GM23248 (cell line): ENCODE data around the gene ZNF575. TPM values are rescaled to one million over a fixed set of nuclear protein-coding genes. Genes with fewer than 3 reads are reported as not detected.

ENCODE experiments used
- DNase-seq: peaks from one replicate; pipeline ENCODE4 v3.0.0-alpha.2; 2015
- H2AFZ ChIP-seq: fragments of 200-600 bp; sonication (generic); 2 replicates; pipeline ENCODE4 v1.6.1; 2016; ENCODE audit warnings: antibody characterized with exemption
- H3F3A ChIP-seq: fragments of 200-600 bp; sonication (generic); 2 replicates; pipeline ENCODE4 v1.6.1; 2016; ENCODE audit warnings: mild to moderate bottlenecking, antibody characterized with exemption, mixed run types; ENCODE audit not compliant: insufficient read depth
- H3K27ac ChIP-seq: fragments of 200-600 bp; sonication (generic); 2 replicates; pipeline ENCODE4 v1.5.1; 2016; ENCODE audit warnings: mild to moderate bottlenecking
- H3K27me3 ChIP-seq: fragments of 200-600 bp; sonication (generic); replicated peaks from 2 replicates; pipeline ENCODE4 v1.6.1; 2016; ENCODE audit warnings: mild to moderate bottlenecking; ENCODE audit not compliant: insufficient read depth
- H3K36me3 ChIP-seq: fragments of 200-600 bp; sonication (generic); 2 replicates; pipeline ENCODE4 v1.6.1; 2016; ENCODE audit warnings: low read depth, mild to moderate bottlenecking
- H3K4me1 ChIP-seq: fragments of 200-600 bp; sonication (generic); 2 replicates; pipeline ENCODE4 v1.6.1; 2016; ENCODE audit warnings: mild to moderate bottlenecking; ENCODE audit not compliant: insufficient read depth
- H3K4me2 ChIP-seq: fragments of 200-600 bp; sonication (generic); one replicate; pipeline ENCODE4 v1.6.1; 2016; ENCODE audit warnings: mild to moderate bottlenecking; ENCODE audit not compliant: unreplicated experiment
- H3K4me3 ChIP-seq: fragments of 200-600 bp; sonication (generic); 2 replicates; pipeline ENCODE4 v1.5.1; 2016; ENCODE audit warnings: mild to moderate bottlenecking
- H3K79me2 ChIP-seq: fragments of 200-600 bp; sonication (generic); 2 replicates; pipeline ENCODE4 v1.6.1; 2016; ENCODE audit warnings: mild to moderate bottlenecking; ENCODE audit not compliant: insufficient read depth
- H3K9ac ChIP-seq: fragments of 200-600 bp; sonication (generic); 2 replicates; pipeline ENCODE4 v1.6.1; 2016; ENCODE audit warnings: mild to moderate bottlenecking
- H3K9me2 ChIP-seq: fragments of 200-600 bp; sonication (generic); 2 replicates; pipeline ENCODE4 v1.6.1; 2016; ENCODE audit warnings: mixed run types, mild to moderate bottlenecking, moderate library complexity; ENCODE audit not compliant: insufficient read depth
- H3K9me3 ChIP-seq: fragments of 200-600 bp; sonication (generic); one replicate; pipeline ENCODE4 v1.6.1; 2017; ENCODE audit warnings: low read depth
- H4K20me1 ChIP-seq: fragments of 200-600 bp; sonication (generic); 2 replicates; pipeline ENCODE4 v1.6.0; 2016; ENCODE audit not compliant: insufficient read depth
- EZH2 ChIP-seq: fragments of 200-600 bp; sonication (generic); IDR thresholded peaks from 2 replicates; pipeline ENCODE4 v1.6.1; 2018; ENCODE audit warnings: antibody characterized with exemption, mild to moderate bottlenecking; ENCODE audit not compliant: insufficient read depth, poor library complexity, severe bottlenecking
- EZH2phosphoT487 ChIP-seq: fragments of 200-600 bp; sonication (generic); IDR thresholded peaks from 2 replicates; pipeline ENCODE4 v1.6.1; 2018; ENCODE audit warnings: antibody characterized with exemption, moderate library complexity, mild to moderate bottlenecking, low read depth; ENCODE audit not compliant: insufficient read depth
- WGBS, 2 experiments: methylation state at CpG; one replicate each; pipeline ENCODE4 v1.1.6; 2015 to 2017; ENCODE audit warnings: low lambda C conversion rate in 2 of 2, low coverage in 1 of 2; ENCODE audit errors: missing lambda C conversion rate in 2 of 2; 5-methylcytosine and 5-hydroxymethylcytosine counted together
- in situ Hi-C: fragments of 300-500 bp; cut with MboI; formaldehyde crosslinking; loops from 2 replicates; pipeline ENCODE4 v1.15.0; 2020
- polyA plus RNA-seq: library from polyadenylated mRNA; unstranded; fragments of >200 nt; fragmentation: Nextera tagmentation; extraction: Ambion mirVana; gene quantifications from 2 replicates; pipeline ENCODE4 v1.2.1, GENCODE V29; 2016
- total RNA-seq: library from RNA; depleted of rRNA; stranded (reverse); fragments of >200 nt; shearing (Covaris generic); gene quantifications from 2 replicates; pipeline ENCODE4 v1.2.3, GENCODE V29; 2014; rRNA removed

ZNF575 gene, protein sequence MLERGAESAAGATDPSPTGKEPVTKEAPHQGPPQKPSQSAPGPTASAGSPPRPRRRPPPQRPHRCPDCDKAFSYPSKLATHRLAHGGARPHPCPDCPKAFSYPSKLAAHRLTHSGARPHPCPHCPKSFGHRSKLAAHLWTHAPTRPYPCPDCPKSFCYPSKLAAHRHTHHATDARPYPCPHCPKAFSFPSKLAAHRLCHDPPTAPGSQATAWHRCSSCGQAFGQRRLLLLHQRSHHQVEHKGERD
- total RNA-seq (0.22 TPM in 1 of 2 replicates, not detected in the other), polyA plus RNA-seq (3.1 and 3.9 TPM in 2 replicates)

DNA sequence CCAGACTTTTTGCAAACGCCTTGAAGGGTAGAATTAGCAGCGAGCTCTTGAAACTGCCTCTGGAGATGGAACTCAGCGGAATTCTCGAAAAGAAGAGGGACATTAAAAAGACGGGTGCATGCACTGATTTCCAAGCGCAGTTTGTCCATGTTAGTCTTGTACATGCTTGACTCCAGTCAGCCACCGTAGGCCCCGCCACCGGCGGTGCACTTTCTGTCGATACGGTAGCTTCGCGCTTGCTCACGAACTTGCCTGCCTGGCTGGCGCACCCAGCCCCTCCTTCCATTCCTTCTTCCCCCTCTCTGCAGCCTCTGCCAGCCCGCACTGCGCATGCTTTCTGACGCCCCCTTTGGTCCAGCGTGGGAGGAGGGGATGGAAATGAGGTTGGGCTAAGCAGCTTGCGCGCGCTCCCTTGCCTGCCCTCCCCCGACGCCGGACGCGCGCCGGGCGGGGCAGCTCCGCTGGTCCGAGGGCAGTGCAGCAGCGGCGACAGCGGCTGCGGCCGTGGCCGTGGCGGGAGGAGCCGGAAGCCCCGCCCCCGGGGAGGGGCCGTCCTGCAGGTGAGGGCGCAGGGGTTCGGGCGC lies at the start of gene ZNF575:
Gene ZNF575, plus strand, starts transcription at position 227 of the 584 bp plus-strand sequence. CDS start 1,235 bp downstream, outside the sequence.
- no peak for TF ChIP-seq EZH2
- TF ChIP-seq EZH2phosphoT487 = no peak
- Histone ChIP-seq H3K9ac (peak within 1 kb of the TSS; percentile 62), H2AFZ (peak within 1 kb of the TSS; percentile 80), H3K27me3 (no peaks in the 10 kb centered on the region), H4K20me1 (no peaks in the 10 kb centered on the region), H3K4me3 (peak within 1 kb of the TSS; percentile 70), H3K36me3 (no peaks in the 10 kb centered on the region), H3K4me2 (peak within 1 kb of the TSS; percentile 84), H3K79me2 (no peaks in the 10 kb centered on the region), H3F3A (peaks cover 11% of the 10 kb centered on the region), H3K4me1 (peaks cover 11% of the 10 kb centered on the region), H3K9me3 (no peaks in the 10 kb centered on the region), H3K27ac (peak within 1 kb of the TSS; percentile 60), H3K9me2 (no peaks in the 10 kb centered on the region)
- peak; percentile 92 for DNase-seq
- WGBS, 2 experiments = 1% methylated on average over 39 to 47 of the region's 47 CpGs
- in situ Hi-C loops = no loop called here

GRCh38 chr19:43483281-43483680 lies 49.7 kb upstream of the ZNF575 start:
- in situ Hi-C loops = no loop called here
- TF ChIP-seq EZH2 (no peak), EZH2phosphoT487 (no peak)

GRCh38 chr19:43485951-43486350 lies 47.0 kb upstream of the ZNF575 start:
- 74 to 80% methylated on average over 3 to 6 of the region's 6 CpGs for WGBS, 2 experiments
- Histone ChIP-seq H3K79me2 (no peaks in the 10 kb centered on the region), H3K27me3 (no peaks in the 10 kb centered on the region), H3K9me3 (no peaks in the 10 kb centered on the region), H3K9ac (no peak overlapping the region), H3F3A (no peaks in the 10 kb centered on the region), H3K4me3 (no peak overlapping the region), H4K20me1 (no peaks in the 10 kb centered on the region), H2AFZ (no peak overlapping the region), H3K4me1 (no peaks in the 10 kb centered on the region), H3K4me2 (no peak overlapping the region), H3K36me3 (no peaks in the 10 kb centered on the region), H3K27ac (no peak overlapping the region), H3K9me2 (no peaks in the 10 kb centered on the region)
- TF ChIP-seq EZH2phosphoT487 = no peak
- TF ChIP-seq EZH2 = no peak
- DNase-seq = no peak
- in situ Hi-C loops = no loop called here

More at GRCh38 chr19:43483281-43483680, 49.7 kb upstream of the ZNF575 start:
- Histone ChIP-seq H3K79me2 (no peaks in the 10 kb centered on the region), H3K4me1 (no peaks in the 10 kb centered on the region), H3K27ac (no peak overlapping the region), H2AFZ (no peak overlapping the region), H3K36me3 (no peaks in the 10 kb centered on the region), H3K4me3 (no peak overlapping the region), H3K9me3 (no peaks in the 10 kb centered on the region), H3F3A (no peaks in the 10 kb centered on the region), H4K20me1 (no peaks in the 10 kb centered on the region), H3K4me2 (no peak overlapping the region), H3K9ac (no peak overlapping the region), H3K9me2 (no peaks in the 10 kb centered on the region), H3K27me3 (no peaks in the 10 kb centered on the region)
- DNase-seq = no peak
- WGBS, 2 experiments = 89 to 91% methylated on average over 6 of the region's 6 CpGs

GRCh38 chr19:43486412-43486811 lies 46.6 kb upstream of the ZNF575 start:
- Histone ChIP-seq H3K79me2 (no peaks in the 10 kb centered on the region), H3K36me3 (no peaks in the 10 kb centered on the region), H3K27me3 (no peaks in the 10 kb centered on the region), H3K9ac (no peak overlapping the region), H2AFZ (no peak overlapping the region), H3K4me2 (no peak overlapping the region), H3K9me2 (no peaks in the 10 kb centered on the region), H3F3A (no peaks in the 10 kb centered on the region), H3K9me3 (no peaks in the 10 kb centered on the region), H3K4me3 (no peak overlapping the region), H4K20me1 (no peaks in the 10 kb centered on the region), H3K4me1 (no peaks in the 10 kb centered on the region), H3K27ac (no peak overlapping the region)
- in situ Hi-C loops = no loop called here
- no peak for DNase-seq
- TF ChIP-seq EZH2 = no peak
- no peak for TF ChIP-seq EZH2phosphoT487
- 63 to 83% methylated on average over 2 to 7 of the region's 7 CpGs for WGBS, 2 experiments
